Liver (tissue), 9 donors: ENCODE results near the gene LYRM1. TPM values are rescaled to one million over a fixed set of nuclear protein-coding genes. Genes with fewer than 3 reads are reported as not detected.

Experiments
- DNase-seq: peaks from one replicate; pipeline ENCODE4 v3.0.0-alpha.2; 2017; ENCODE audit warnings: low spot score
- H3K27ac ChIP-seq, 2 donors: one replicate each; pipeline ENCODE4 v1.7.0; 2013; ENCODE audit warnings: inconsistent platforms in 2 of 2, low read length in 2 of 2, control low read depth in 1 of 2, low read depth in 1 of 2, mild to moderate bottlenecking in 1 of 2
- H3K27me3 ChIP-seq, 4 donors: one replicate each; pipeline versions ENCODE4 v1.6.1 to v1.7.0; 2013; ENCODE audit warnings: low read length in 3 of 4, inconsistent platforms in 1 of 4, mild to moderate bottlenecking in 1 of 4, moderate library complexity in 1 of 4; ENCODE audit not compliant: control insufficient read depth in 4 of 4, insufficient read depth in 4 of 4
- H3K36me3 ChIP-seq, 4 donors: one replicate each; pipeline versions ENCODE4 v1.6.1 to v1.7.0; 2013; ENCODE audit warnings: low read length in 3 of 4, mild to moderate bottlenecking in 3 of 4, low read depth in 1 of 4, moderate library complexity in 1 of 4; ENCODE audit not compliant: control insufficient read depth in 4 of 4, insufficient read depth in 3 of 4
- H3K4me1 ChIP-seq, 4 donors: one replicate each; pipeline versions ENCODE4 v1.6.1 to v1.7.0; 2013; ENCODE audit warnings: low read length in 3 of 4, mild to moderate bottlenecking in 3 of 4, moderate library complexity in 1 of 4; ENCODE audit not compliant: control insufficient read depth in 4 of 4, insufficient read depth in 4 of 4
- H3K4me3 ChIP-seq, 3 donors: one replicate each; pipeline versions ENCODE4 v1.6.1 to v1.7.0; 2013; ENCODE audit warnings: low read length in 3 of 3, control low read depth in 1 of 3, low read depth in 1 of 3, mild to moderate bottlenecking in 1 of 3
- H3K9ac ChIP-seq, 2 donors: one replicate each; pipeline ENCODE4 v1.7.0; 2013; ENCODE audit warnings: low read length in 2 of 2, mild to moderate bottlenecking in 2 of 2, moderate library complexity in 2 of 2, control low read depth in 1 of 2, low read depth in 1 of 2
- H3K9me3 ChIP-seq, 4 donors: one replicate each; pipeline versions ENCODE4 v1.6.1 to v1.7.0; 2013; ENCODE audit warnings: low read length in 3 of 4; ENCODE audit not compliant: control insufficient read depth in 4 of 4
- ATF3 ChIP-seq: IDR thresholded peaks from 2 replicates; pipeline ENCODE4 v1.6.1; 2016; ENCODE audit warnings: antibody characterized with exemption
- CTCF ChIP-seq: fragments of 150-350 bp; IDR thresholded peaks from 2 replicates; pipeline ENCODE4 v1.5.1; 2017; ENCODE audit warnings: improper control_type of control experiment, low read depth, low read length; ENCODE audit not compliant: missing input control
- EGR1 ChIP-seq, 2 donors: IDR thresholded peaks; 2 replicates each; pipeline ENCODE4 v1.6.1; 2016 to 2018; ENCODE audit warnings: antibody characterized with exemption in 2 of 2, low read depth in 2 of 2
- FOXA1 ChIP-seq: IDR thresholded peaks from 2 replicates; pipeline ENCODE4 v1.6.1; 2016; ENCODE audit warnings: antibody characterized with exemption
- FOXA2 ChIP-seq: IDR thresholded peaks from 2 replicates; pipeline ENCODE4 v1.6.1; 2016; ENCODE audit warnings: antibody characterized with exemption
- GABPA ChIP-seq, 2 donors: IDR thresholded peaks in 1 of 2; conservative IDR thresholded peaks in 1 of 2; 2 replicates each; pipeline ENCODE4 v1.6.1; 2016; ENCODE audit warnings: antibody characterized with exemption in 2 of 2, mild to moderate bottlenecking in 1 of 2, moderate library complexity in 1 of 2
- HNF4A ChIP-seq, 2 donors: conservative IDR thresholded peaks; 2 replicates each; pipeline ENCODE4 v1.6.1; 2016; ENCODE audit warnings: antibody characterized with exemption in 2 of 2, mild to moderate bottlenecking in 2 of 2
- HNF4G ChIP-seq: IDR thresholded peaks from 2 replicates; pipeline ENCODE4 v1.6.1; 2016; ENCODE audit warnings: antibody characterized with exemption
- JUND ChIP-seq, 2 donors: IDR thresholded peaks; 2 replicates each; pipeline ENCODE4 v1.6.1; 2016; ENCODE audit warnings: antibody characterized with exemption in 2 of 2
- MAX ChIP-seq: IDR thresholded peaks from 2 replicates; pipeline ENCODE4 v1.6.1; 2016; ENCODE audit warnings: antibody characterized with exemption
- NR2F2 ChIP-seq: IDR thresholded peaks from 2 replicates; pipeline ENCODE4 v1.6.1; 2016; ENCODE audit warnings: antibody characterized with exemption
- REST ChIP-seq: IDR thresholded peaks from 2 replicates; pipeline ENCODE4 v1.6.1; 2016; ENCODE audit warnings: antibody characterized with exemption, mild to moderate bottlenecking
- RXRA ChIP-seq, 2 donors: IDR thresholded peaks; 2 replicates each; pipeline ENCODE4 v1.6.1; 2017 to 2018; ENCODE audit warnings: antibody characterized with exemption in 2 of 2, mild to moderate bottlenecking in 1 of 2
- SP1 ChIP-seq: IDR thresholded peaks from 2 replicates; pipeline ENCODE4 v1.6.1; 2018; ENCODE audit warnings: antibody characterized with exemption, mild to moderate bottlenecking
- TAF1 ChIP-seq: conservative IDR thresholded peaks from 2 replicates; pipeline ENCODE4 v1.6.1; 2016; ENCODE audit warnings: antibody characterized with exemption, mild to moderate bottlenecking
- YY1 ChIP-seq: IDR thresholded peaks from 2 replicates; pipeline ENCODE4 v1.6.1; 2016; ENCODE audit warnings: antibody characterized with exemption, mild to moderate bottlenecking
- ZBTB33 ChIP-seq: IDR thresholded peaks from 2 replicates; pipeline ENCODE4 v1.6.1; 2016; ENCODE audit warnings: antibody characterized with exemption
- WGBS: extraction: QIAGEN DNeasy Blood & Tissue Kit; methylation state at CpG from one replicate; pipeline ENCODE4 v1.1.7; 2013; 5-methylcytosine and 5-hydroxymethylcytosine counted together
- polyA plus RNA-seq, 2 donors: library from polyadenylated mRNA; stranded (reverse) in 1 of 2; unstranded in 1 of 2; fragments of 200-250 nt in 1 of 2; fragments of >200 nt in 1 of 2; fragmentation: Nextera tagmentation in 1 of 2; extraction: Ambion mirVana in 1 of 2; gene quantifications; one replicate each; pipeline versions ENCODE4 v1.2.1 to v1.2.3, GENCODE V29; 2013 to 2015
- total RNA-seq, 2 donors: library from RNA; depleted of rRNA; stranded (reverse); fragments of >200 nt; gene quantifications; one replicate each; pipeline ENCODE4 v1.2.3, GENCODE V29; 2014
- donor health status: healthy.
- donor health status: healthy.
- donor health status: healthy.
- donor health status: healthy.
- donor health status: healthy.

LYRM1 gene
- total and polyA plus RNA-seq, 4 donors = 33.2 to 57.3 (median 50.8) TPM

- no peak for DNase-seq
- Histone ChIP-seq H3K9ac (no peak overlapping the region), H3K36me3 (no peaks in the 10 kb centered on the region), H3K27me3 (no peaks in the 10 kb centered on the region), H3K4me3 (no peak overlapping the region), H3K4me1 (no peaks in the 10 kb centered on the region), H3K27ac (no peak overlapping the region), H3K9me3 (no peaks in the 10 kb centered on the region)
- TF ChIP-seq CTCF = no peak
- no peak for TF ChIP-seq ATF3
- no peak for TF ChIP-seq GABPA (IDR thresholded peaks at IDR 0.05 in 1 of 2, conservative IDR thresholded peaks at IDR 0.05 in 1 of 2)
- TF ChIP-seq TAF1 = no peak
- TF ChIP-seq FOXA1 = no peak
- TF ChIP-seq SP1 = no peak
- no peak for TF ChIP-seq HNF4G
- no peak for TF ChIP-seq YY1
- no peak for TF ChIP-seq REST
- 86% methylated on average over 3 of the region's 3 CpGs for WGBS
Measured at GRCh38 chr16:20957153-20957552, 56.6 kb downstream of the LYRM1 start.

- Histone ChIP-seq H3K27me3 (no peaks in the 10 kb centered on the region), H3K4me1 (no peaks in the 10 kb centered on the region), H3K9me3 (no peaks in the 10 kb centered on the region), H3K4me3 (no peak overlapping the region), H3K27ac (no peak overlapping the region), H3K36me3 (no peaks in the 10 kb centered on the region), H3K9ac (no peak overlapping the region)
- no peak for DNase-seq
- TF ChIP-seq NR2F2 (no peak), JUND (IDR thresholded peaks at IDR 0.05) (no peak), HNF4A (conservative IDR thresholded peaks at IDR 0.05) (no peak), YY1 (no peak), ATF3 (no peak), CTCF (no peak), ZBTB33 (no peak), MAX (no peak), TAF1 (no peak), FOXA1 (no peak), RXRA (IDR thresholded peaks at IDR 0.05) (no peak), FOXA2 (no peak), SP1 (no peak), GABPA (IDR thresholded peaks at IDR 0.05 in 1 of 2, conservative IDR thresholded peaks at IDR 0.05 in 1 of 2) (no peak), EGR1 (IDR thresholded peaks at IDR 0.05; ENCODE audit: low read depth in 2 of 2) (no peak)
- WGBS = 90% methylated on average over 5 of the region's 5 CpGs
Measured at GRCh38 chr16:20960899-20961298, 60.3 kb downstream of the LYRM1 start.
